HG03460 (cell line): ENCODE data around the gene STK16.
"Not testable (repeated sequence)": the region's sequence is repeated elsewhere in the genome, so short reads cannot be mapped to it uniquely, and the experiment has no call there.

Experiments
- ATAC-seq: cut with Tn5 transposase; IDR thresholded peaks from one replicate; pipeline ENCODE4 v1.9.1; 2021; ENCODE audit not compliant: unreplicated experiment

STK16 gene

GRCh38 chr2:219243291-219243761, 2.0 kb upstream of the STK16 start:
- ATAC-seq, result no peak

DNA sequence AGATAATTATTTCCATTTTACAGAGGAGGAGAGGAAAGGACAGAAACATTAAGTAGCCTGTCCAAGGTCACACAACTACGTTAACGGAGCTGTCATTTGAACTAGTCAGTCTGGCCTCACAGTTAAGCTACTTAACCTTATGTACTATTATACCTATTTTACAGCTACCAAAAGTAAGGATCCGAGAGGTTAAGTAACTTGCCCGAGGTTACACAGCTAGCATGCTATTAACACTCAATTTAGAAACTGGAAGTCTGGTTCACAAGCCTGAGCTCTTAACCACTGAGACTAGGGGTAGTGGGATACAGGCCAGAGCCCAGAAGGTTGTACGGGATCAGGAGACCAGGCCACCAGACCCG, 511 bp upstream of the STK16 start:
- ATAC-seq, result no peak

DNA sequence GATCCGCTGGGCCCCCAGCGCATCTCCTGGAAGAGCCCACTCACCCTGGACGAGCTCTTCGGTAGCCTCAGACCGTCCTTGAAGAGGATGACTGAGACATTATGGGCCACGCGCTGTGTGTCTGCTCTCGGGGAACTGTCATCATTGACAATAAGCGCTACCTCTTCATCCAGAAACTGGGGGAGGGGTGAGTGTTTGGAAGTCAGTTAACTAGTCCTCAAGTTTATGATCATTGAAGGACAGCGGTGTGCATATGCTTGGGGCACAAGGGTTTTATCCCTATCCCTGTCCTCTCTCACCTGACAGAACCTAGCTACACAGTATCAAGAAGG, 586 bp downstream of the STK16 start:
- ATAC-seq, result no peak

GRCh38 chr2:219246559-219246958, 1.3 kb downstream of the STK16 start:
- no peak for ATAC-seq

- peak; percentile 25 for ATAC-seq
Observed at GRCh38 chr2:219247678-219248642, 2.7 kb downstream of the STK16 start.

DNA sequence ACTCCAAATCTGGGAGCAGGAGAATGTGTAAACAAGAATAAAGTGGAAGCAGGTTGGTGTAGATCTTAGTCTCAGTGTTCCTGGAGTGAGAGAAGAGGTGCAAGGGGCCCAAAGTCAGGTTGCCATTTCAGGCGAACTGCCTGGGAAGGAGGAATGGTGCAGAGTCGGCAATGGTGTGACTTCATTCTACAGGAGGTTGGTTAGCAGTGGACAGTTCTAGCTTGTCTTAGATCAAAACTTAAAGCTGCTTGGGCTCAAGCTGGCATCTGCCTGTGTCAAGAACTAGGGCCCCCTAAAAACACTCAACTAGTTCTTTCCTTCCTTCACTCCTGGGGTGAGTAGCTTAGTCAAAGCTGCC, 3.5 kb downstream of the STK16 start:
- ATAC-seq, result no peak

DNA sequence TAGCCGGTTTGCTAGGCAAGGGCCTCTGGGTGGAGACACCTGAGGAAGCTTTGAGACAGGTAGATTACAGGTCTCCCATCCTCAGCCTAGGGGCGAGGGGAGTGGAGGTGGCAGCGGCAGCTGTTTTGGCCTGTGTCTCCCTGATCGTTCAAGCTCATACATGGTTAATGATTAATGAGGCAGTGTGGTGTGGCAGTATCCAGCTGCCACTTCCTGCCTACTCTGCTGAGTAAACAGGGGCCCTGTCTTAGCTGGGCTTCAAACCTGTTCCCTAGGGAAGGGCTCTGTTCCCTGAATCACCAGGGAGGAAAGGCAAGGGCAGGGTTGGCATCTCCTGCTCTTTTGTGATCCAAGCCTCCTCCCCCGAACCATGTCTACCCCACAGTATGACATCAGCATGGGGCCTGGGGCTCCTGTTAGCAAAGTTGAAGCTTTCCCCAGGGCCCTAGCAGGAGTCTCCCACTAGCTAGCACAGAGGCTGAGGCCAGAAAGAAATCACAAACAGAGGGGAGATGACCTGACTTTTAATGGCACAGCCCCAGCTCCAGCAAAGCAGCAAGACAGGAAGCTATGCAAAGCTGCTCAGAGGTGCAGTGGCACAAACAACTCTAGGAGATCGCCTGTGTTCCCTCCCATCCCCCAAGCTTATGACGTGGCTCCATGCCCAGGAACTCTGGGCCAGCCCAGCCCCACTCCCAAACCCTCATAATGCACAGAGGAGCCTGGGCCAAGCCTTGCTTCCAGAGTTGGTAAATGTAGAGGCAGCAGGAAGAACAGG, 4.1 kb downstream of the STK16 start:
- peak; percentile 49 for ATAC-seq

- no peak for ATAC-seq
Observed at GRCh38 chr2:219250049-219250781, 4.9 kb downstream of the STK16 start.

- no peak for ATAC-seq
Observed at GRCh38 chr2:219251656-219252055, 6.4 kb downstream of the STK16 start.

GRCh38 chr2:219252084-219252483, 6.8 kb downstream of the STK16 start:
- no peak for ATAC-seq

- ATAC-seq, result no peak
Observed at GRCh38 chr2:219252570-219252899, 7.3 kb downstream of the STK16 start.

DNA sequence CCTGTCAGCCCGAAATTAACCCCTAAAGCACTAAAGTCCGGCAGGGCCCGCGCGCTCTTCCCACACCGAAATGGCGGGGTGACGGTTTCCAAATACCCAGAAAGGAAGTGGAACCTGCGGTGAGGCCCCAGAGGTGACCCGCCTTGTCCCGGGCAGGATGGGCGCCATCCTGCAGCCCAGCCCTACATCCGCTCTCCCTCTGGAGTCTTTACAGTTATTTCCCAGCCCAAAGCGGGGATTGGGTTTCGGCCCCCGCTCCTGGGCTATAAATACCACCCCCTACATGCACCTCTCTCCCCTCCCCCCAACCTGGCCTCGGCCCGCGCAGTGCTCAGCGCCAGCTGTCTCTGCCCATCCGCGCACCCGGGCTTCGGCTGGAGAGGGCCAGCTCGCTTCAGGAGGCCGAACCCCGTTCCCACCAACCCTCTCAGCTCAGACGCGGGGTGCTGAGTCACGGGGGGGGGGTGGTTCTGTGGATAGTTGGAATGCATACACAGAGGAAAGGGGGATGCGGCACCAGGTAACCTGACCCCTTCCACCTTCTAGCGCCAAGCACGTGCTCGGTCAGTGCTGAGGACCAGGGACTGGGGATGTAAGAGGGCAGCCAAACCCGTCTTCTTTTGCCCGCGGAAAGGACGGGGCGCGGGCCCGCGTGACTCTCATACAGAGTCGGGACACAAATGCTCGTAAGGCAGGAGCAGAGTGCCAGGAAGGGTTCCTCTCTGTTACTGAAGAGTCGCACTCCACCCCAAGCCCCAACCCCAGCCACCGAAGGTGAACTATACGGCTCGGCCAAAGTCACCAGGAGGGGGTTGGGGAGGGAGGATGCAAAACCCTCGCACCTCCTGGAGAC, 7.8 kb downstream of the STK16 start, which contains the start of gene TUBA4B:
TSS of gene TUBA4B (plus strand) at position 344 of the 853 bp plus-strand sequence. CDS start at position 509, 165 bp downstream.
- peak; percentile 1 for ATAC-seq

DNA sequence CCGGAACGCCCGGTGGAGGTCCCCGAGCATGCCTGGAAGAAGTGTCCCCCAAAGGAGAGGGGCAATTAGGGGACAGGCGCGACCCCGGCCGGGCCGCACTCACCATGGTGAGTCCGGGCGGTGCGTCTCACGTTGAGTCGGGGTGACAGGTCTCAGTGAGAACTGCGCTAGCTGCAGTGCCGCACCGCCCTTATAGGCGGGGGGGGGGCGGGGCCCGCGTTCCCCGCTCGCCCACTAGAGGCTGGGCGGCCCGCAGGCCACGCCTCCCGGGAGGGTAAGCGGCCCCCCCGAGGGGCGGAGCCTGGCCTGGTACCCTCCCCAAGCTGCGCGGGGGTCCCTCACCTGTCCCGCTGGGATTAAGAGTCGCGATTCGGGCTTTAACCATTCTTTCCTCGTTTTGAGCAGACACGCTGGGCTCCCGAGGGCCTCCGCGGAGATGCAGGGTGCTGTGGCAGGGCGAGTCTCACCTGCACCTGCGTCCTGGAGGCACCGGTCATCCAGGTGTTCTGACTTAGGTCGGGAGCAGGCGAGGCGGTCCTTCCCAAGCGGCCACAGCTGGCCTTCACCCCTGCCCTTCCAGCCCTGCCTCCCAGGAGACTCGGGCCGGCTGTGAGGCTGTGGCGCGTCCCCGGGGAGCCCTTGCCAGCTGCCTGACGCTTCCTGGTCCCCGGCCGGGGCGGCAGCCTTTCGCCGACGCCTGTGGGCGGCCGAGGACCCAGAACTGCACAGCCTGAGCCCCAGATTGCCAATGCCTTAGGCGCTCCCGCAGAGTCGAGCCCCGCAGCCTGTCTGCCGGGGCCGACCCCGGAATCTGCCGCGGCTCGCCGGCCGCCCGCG, 8.7 kb downstream of the STK16 start, which contains the start of gene TUBA4A:
TSS of gene TUBA4A (minus strand) at position 166 of the 837 bp plus-strand sequence. CDS start at position 106, 60 bp downstream.
- peak; percentile 42 for ATAC-seq

DNA sequence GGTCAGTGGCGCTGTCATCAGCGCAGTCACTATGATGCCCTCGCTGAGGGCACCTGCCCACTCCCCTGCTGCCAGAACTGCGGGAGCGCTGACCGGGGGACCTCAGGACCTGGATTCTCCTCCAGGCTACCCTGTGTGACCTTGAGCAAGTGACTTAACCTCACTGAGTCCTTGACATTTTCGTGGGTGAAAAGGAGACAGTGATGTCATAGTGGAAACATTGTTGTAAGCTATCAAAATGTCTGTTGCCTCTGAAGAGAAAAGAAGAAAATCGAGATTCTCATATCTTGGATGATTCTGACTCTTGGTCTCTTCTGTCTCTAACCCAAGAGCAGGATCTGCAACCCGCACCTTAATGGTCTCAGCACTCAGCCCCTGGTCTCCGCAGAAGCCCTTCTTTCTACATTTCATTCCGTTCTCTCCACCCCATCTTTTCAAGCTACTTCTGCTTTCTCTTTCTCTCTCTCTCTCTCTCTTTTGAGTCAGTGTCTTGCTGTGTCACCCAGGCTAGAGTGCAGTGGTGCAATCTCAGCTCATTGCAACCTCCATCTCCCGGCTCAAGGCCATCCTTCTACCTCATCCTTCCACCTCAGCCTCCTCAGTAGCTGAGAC, 9.4 kb downstream of the STK16 start:
- peak; percentile 35 for ATAC-seq

GRCh38 chr2:219258942-219259341, 13.7 kb downstream of the STK16 start:
- ATAC-seq, result not testable (repeated sequence)

- no peak for ATAC-seq
Observed at GRCh38 chr2:219261024-219261855, 16.0 kb downstream of the STK16 start.

DNA sequence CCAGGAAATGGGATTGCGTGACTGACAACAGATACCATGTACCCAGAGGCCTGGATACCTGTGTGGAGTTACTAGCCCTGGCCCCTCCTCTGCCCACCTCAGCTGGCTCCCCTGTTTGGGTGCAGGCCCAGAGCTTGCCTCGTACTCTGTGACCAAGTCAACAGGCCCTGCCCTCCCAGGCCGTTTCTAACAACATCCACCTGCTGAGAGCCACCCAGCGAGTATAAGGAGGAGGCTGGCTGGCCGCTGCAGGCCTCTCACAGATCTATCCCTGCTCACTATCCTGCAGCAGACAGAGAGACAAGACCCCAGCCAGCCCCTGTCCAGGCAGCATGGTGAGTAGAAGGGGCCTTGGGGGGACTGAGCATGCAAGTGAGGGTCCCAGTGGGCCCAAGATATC, 21.0 kb downstream of the STK16 start:
- no peak for ATAC-seq

GRCh38 chr2:219266886-219267285, 21.6 kb downstream of the STK16 start:
- ATAC-seq, result no peak
